ENCODE data around the gene ZBTB7C. TPM values are rescaled to one million over a fixed set of nuclear protein-coding genes. Genes with fewer than 3 reads are reported as not detected.
"Not testable (repeated sequence)": the region's sequence is repeated elsewhere in the genome, so short reads cannot be mapped to it uniquely, and the experiment has no call there.

Gene ZBTB7C
- total RNA-seq, 1 experiment from 2014 or later: 0.18 TPM

DNA sequence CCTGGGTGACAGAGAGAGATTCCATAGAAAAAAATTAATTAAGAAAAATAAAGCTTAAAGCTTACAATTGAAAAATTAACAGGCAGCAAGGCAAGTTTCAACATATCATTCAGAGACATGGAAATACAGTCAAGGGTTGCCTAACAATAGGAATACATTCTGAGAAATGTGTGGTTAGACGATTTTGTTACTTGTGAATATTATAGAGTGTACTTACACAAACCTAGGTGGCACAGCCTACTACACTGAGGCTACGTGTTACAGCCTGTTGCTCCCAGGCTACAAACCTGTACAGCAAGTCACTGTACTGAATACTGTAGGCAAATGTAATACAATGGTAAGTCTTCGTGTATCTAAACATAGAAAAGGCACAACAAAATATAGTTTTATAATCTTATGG is 27.7 kb upstream of the ZBTB7C start:
- Histone ChIP-seq H3K27me3 (replicated peaks; ENCODE audit: control insufficient read depth, insufficient read depth, low read length) (no peaks in the 10 kb centered on the region), H3K36me3 (ENCODE audit: control insufficient read depth, insufficient read depth, low read length) (no peaks in the 10 kb centered on the region), H3K4me3 (ENCODE audit: low read depth, low read length) (no peak overlapping the region), H3K4me1 (no peaks in the 10 kb centered on the region), H3K9me3 (no peaks in the 10 kb centered on the region)
- TF ChIP-seq, protein P1, sequence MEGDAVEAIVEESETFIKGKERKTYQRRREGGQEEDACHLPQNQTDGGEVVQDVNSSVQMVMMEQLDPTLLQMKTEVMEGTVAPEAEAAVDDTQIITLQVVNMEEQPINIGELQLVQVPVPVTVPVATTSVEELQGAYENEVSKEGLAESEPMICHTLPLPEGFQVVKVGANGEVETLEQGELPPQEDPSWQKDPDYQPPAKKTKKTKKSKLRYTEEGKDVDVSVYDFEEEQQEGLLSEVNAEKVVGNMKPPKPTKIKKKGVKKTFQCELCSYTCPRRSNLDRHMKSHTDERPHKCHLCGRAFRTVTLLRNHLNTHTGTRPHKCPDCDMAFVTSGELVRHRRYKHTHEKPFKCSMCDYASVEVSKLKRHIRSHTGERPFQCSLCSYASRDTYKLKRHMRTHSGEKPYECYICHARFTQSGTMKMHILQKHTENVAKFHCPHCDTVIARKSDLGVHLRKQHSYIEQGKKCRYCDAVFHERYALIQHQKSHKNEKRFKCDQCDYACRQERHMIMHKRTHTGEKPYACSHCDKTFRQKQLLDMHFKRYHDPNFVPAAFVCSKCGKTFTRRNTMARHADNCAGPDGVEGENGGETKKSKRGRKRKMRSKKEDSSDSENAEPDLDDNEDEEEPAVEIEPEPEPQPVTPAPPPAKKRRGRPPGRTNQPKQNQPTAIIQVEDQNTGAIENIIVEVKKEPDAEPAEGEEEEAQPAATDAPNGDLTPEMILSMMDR (IDR thresholded peaks at IDR 0.05; ENCODE audit: insufficient read depth in 1 of 2, low read depth in 1 of 2, low read length in 1 of 2, severe bottlenecking in 1 of 2, unreplicated experiment in 1 of 2): no peak
- no peak overlapping the region for H3K27ac Mint-ChIP-seq (ENCODE audit: unreplicated experiment)
- H3K27me3 Mint-ChIP-seq (ENCODE audit: insufficient read depth, unreplicated experiment): peaks cover 14% of the 10 kb centered on the region
- POLR2A ChIA-PET: no interaction called here
- CTCF ChIA-PET: no interaction called here
- BruUV-seq (replicated peaks): no TSS peak
- H3K4me1 Mint-ChIP-seq (ENCODE audit: low read depth, unreplicated experiment): no peaks in the 10 kb centered on the region
- DNase-seq: no peak
- no peaks in the 10 kb centered on the region for H3K9me3 Mint-ChIP-seq (ENCODE audit: unreplicated experiment)
- H3K4me3 Mint-ChIP-seq (ENCODE audit: unreplicated experiment): no peak overlapping the region
- H3K36me3 Mint-ChIP-seq (ENCODE audit: insufficient read depth, unreplicated experiment): no peaks in the 10 kb centered on the region
- intact Hi-C loops (cut with micrococcal nuclease; ENCODE audit: unreplicated experiment): no loop called here

DNA sequence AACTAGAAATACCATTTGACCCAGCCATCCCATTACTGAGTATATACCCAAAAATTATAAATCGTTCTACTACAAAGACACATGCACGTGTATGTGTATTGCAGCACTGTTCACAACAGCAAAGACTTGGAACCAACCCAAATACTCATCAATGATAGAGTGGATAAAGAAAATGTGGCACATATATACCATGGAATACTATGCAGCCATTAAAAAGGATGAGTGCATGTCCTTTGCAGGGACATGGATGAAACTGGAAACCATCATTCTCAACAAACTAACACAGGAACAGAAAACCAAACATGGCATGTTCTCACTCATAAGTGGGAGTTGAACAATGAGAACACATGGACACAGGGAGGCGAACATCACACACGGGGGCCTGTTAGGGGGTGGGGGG is 25.2 kb upstream of the ZBTB7C start:
- H3K27me3 Mint-ChIP-seq (ENCODE audit: insufficient read depth, unreplicated experiment): peaks cover 16% of the 10 kb centered on the region
- BruUV-seq (replicated peaks); H3K27ac Mint-ChIP-seq (ENCODE audit: unreplicated experiment); POLR2A ChIA-PET; H3K9me3 ChIP-seq; H3K4me1 Mint-ChIP-seq (ENCODE audit: low read depth, unreplicated experiment); H3K27me3 ChIP-seq (replicated peaks; ENCODE audit: control insufficient read depth, insufficient read depth, low read length); H3K4me1 ChIP-seq; H3K36me3 Mint-ChIP-seq (ENCODE audit: insufficient read depth, unreplicated experiment); H3K4me3 ChIP-seq (ENCODE audit: low read depth, low read length); CTCF ChIA-PET; H3K4me3 Mint-ChIP-seq (ENCODE audit: unreplicated experiment); H3K9me3 Mint-ChIP-seq (ENCODE audit: unreplicated experiment); intact Hi-C loops (cut with micrococcal nuclease; ENCODE audit: unreplicated experiment); H3K36me3 ChIP-seq (ENCODE audit: control insufficient read depth, insufficient read depth, low read length); DNase-seq: not testable (repeated sequence)

DNA sequence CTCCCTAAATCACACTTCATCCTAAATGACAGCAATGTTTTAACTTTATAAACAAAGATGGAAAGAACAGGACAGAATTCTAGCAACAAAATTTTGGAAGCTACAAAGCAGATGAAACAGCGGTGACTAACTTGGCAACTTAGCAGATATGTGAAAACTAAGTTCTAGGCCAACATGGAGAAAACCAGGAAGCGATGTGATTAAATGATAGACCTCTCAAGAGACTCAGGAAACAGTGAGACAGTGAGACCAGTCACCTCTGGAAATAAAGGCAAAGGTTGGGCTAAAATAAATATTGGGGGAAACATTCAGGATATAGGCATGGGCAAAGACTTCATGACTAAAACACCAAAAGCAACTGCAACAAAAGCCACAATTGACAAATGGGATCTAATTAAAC is 24.4 kb upstream of the ZBTB7C start:
- no peaks in the 10 kb centered on the region for H3K9me3 ChIP-seq
- no peaks in the 10 kb centered on the region for H3K27me3 ChIP-seq (replicated peaks; ENCODE audit: control insufficient read depth, insufficient read depth, low read length)
- TF ChIP-seq, protein P1 (IDR thresholded peaks at IDR 0.05; ENCODE audit: insufficient read depth in 1 of 2, low read depth in 1 of 2, low read length in 1 of 2, severe bottlenecking in 1 of 2, unreplicated experiment in 1 of 2): no peak
- no peak overlapping the region for H3K4me3 ChIP-seq (ENCODE audit: low read depth, low read length)
- no peaks in the 10 kb centered on the region for H3K4me1 Mint-ChIP-seq (ENCODE audit: low read depth, unreplicated experiment)
- intact Hi-C loops (cut with micrococcal nuclease; ENCODE audit: unreplicated experiment): no loop called here
- peaks cover 11% of the 10 kb centered on the region for H3K27me3 Mint-ChIP-seq (ENCODE audit: insufficient read depth, unreplicated experiment)
- no peak overlapping the region for H3K27ac Mint-ChIP-seq (ENCODE audit: unreplicated experiment)
- no peaks in the 10 kb centered on the region for H3K4me1 ChIP-seq
- H3K9me3 Mint-ChIP-seq (ENCODE audit: unreplicated experiment): no peaks in the 10 kb centered on the region
- H3K36me3 ChIP-seq (ENCODE audit: control insufficient read depth, insufficient read depth, low read length): no peaks in the 10 kb centered on the region
- ChIA-PET POLR2A (no interaction called here), CTCF (no interaction called here)
- no peaks in the 10 kb centered on the region for H3K36me3 Mint-ChIP-seq (ENCODE audit: insufficient read depth, unreplicated experiment)
- DNase-seq: no peak
- BruUV-seq (replicated peaks): no TSS peak
- H3K4me3 Mint-ChIP-seq (ENCODE audit: unreplicated experiment): no peak overlapping the region

DNA sequence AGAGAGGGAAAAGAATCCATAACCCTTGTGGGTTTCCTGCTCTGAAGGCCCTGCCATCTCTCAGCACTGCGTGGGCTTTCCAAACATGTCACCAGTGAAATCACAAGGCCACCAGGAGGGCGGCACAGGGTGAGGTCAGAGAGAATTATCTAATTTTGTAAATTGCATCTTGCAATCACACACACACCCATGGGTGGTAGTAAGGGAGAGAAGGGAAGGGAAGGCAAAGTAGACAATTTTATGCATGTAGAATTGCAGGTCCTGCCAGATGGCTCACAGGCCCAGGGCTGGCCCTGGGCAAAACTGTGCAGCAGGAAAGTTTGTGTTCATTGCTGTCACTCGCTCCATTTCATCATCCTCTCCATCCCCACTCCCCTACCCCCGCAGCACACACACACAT is 21.0 kb upstream of the ZBTB7C start:
- intact Hi-C loops (cut with micrococcal nuclease; ENCODE audit: unreplicated experiment): no loop called here
- no peaks in the 10 kb centered on the region for H3K36me3 Mint-ChIP-seq (ENCODE audit: insufficient read depth, unreplicated experiment)
- no peaks in the 10 kb centered on the region for H3K4me1 Mint-ChIP-seq (ENCODE audit: low read depth, unreplicated experiment)
- H3K27ac Mint-ChIP-seq (ENCODE audit: unreplicated experiment): no peak overlapping the region
- peaks cover 8% of the 10 kb centered on the region for H3K27me3 Mint-ChIP-seq (ENCODE audit: insufficient read depth, unreplicated experiment)
- Histone ChIP-seq H3K27me3 (replicated peaks; ENCODE audit: control insufficient read depth, insufficient read depth, low read length) (no peaks in the 10 kb centered on the region), H3K4me1 (no peaks in the 10 kb centered on the region), H3K4me3 (ENCODE audit: low read depth, low read length) (no peak overlapping the region), H3K36me3 (ENCODE audit: control insufficient read depth, insufficient read depth, low read length) (no peaks in the 10 kb centered on the region), H3K9me3 (no peaks in the 10 kb centered on the region)
- POLR2A ChIA-PET: no interaction called here
- TF ChIP-seq, protein P1 (IDR thresholded peaks at IDR 0.05; ENCODE audit: insufficient read depth in 1 of 2, low read depth in 1 of 2, low read length in 1 of 2, severe bottlenecking in 1 of 2, unreplicated experiment in 1 of 2): no peak
- no peak for DNase-seq
- H3K4me3 Mint-ChIP-seq (ENCODE audit: unreplicated experiment): no peak overlapping the region
- no TSS peak for BruUV-seq (replicated peaks)
- CTCF ChIA-PET: no interaction called here
- no peaks in the 10 kb centered on the region for H3K9me3 Mint-ChIP-seq (ENCODE audit: unreplicated experiment)
